ENCODE results near the gene CAMK1D. TPM values are rescaled to one million over a fixed set of nuclear protein-coding genes. Genes with fewer than 3 reads are reported as not detected.

Gene CAMK1D
- total and polyA plus RNA-seq, 2 donors (not counting 3 experiments of a cell fraction or from before 2014, with no cell fraction given): 0.37 to 4.2 TPM

DNA sequence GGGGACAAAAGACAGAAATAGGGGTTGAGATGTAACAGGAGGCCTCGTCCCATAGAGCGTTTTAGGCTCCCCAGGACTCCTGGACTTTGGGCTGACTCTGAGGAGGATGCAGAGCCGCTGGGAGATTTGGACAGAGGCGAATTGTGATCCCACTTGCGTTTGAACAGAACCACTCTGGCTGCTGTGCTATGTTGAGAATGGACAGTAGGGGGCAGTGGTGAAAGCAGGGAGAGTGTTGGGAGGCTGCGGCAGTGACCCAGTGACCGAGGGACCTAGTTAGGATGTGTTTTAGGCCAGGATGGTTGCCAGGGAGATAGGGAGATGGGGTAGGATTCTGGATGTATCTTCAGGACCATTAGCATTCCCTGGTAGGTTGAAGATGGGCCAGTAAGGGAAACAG is 380.5 kb downstream of the CAMK1D start:
- FAIRE-seq: no peak

More for the DNA sequence above, 380.5 kb downstream of the CAMK1D start:
- no peak overlapping the region for H2AFZ ChIP-seq (ENCODE audit: low read depth, low read length)
- intact Hi-C loops (cut with micrococcal nuclease) (no loop called here), dilution Hi-C loops (cut with MboI; ENCODE audit: extremely low pct_ligation_motif_present, low sequenced_read_pairs) (no loop called here)
- H3K9ac ChIP-seq (replicated peaks; ENCODE audit: extremely low read depth, insufficient read depth, low read length): no peak overlapping the region
- H4K20me1 ChIP-seq (replicated peaks; ENCODE audit: control insufficient read depth, extremely low read depth, insufficient read depth, low read length): no peaks in the 10 kb centered on the region
- TF ChIP-seq POLR2AphosphoS5 (IDR thresholded peaks at IDR 0.05; ENCODE audit: insufficient read depth, low read depth, low read length) (no peak), CTCF (IDR thresholded peaks at IDR 0.05; ENCODE audit: extremely low read depth in 1 of 2, insufficient read depth in 1 of 2, low read depth in 1 of 2, low read length in 2 of 2) (peak; percentile 49 to 56)
- H3K4me3 ChIP-seq (replicated peaks in 1 of 3; ENCODE audit: insufficient read depth in 1 of 3, low read depth in 1 of 3, low read length in 3 of 3): no peak overlapping the region
- POLR2A ChIA-PET: no interaction called here
- H3K4me1 ChIP-seq (ENCODE audit: control insufficient read depth, extremely low read depth, insufficient read depth, low read length): no peaks in the 10 kb centered on the region
- no peak overlapping the region for H3K4me2 ChIP-seq (ENCODE audit: insufficient read depth, low read length)
- no peaks in the 10 kb centered on the region for H3K27me3 ChIP-seq (ENCODE audit: control insufficient read depth in 2 of 2, insufficient read depth in 2 of 2, low read length in 2 of 2)
- H3K27ac ChIP-seq (ENCODE audit: insufficient read depth, low read depth, low read length): no peak overlapping the region
- H3K36me3 ChIP-seq (ENCODE audit: control insufficient read depth in 2 of 2, extremely low read depth in 1 of 2, insufficient read depth in 2 of 2, low read length in 2 of 2): no peaks in the 10 kb centered on the region
- BruUV-seq (replicated peaks): no TSS peak
- DNase-seq (ENCODE audit: low read depth, low spot score): no peak
- H3K9me1 ChIP-seq (replicated peaks; ENCODE audit: control insufficient read depth, extremely low read depth, insufficient read depth, low read length): no peaks in the 10 kb centered on the region
- no peaks in the 10 kb centered on the region for H3K9me3 ChIP-seq (replicated peaks; ENCODE audit: control insufficient read depth, insufficient read depth, low read length)
- CTCF ChIA-PET: interaction anchor here (1.2 to 2.1 kb wide), 3 partner anchors 53 to 172 kb away, joined by 4 to 17 read pairs (median 12); no protein-coding TSS in a partner anchor
- H3K79me2 ChIP-seq (ENCODE audit: control insufficient read depth, insufficient read depth, low read length): no peaks in the 10 kb centered on the region

All from endothelial cell of umbilical vein (primary cell).